SJSA1 (cell line): ENCODE measurements around the gene ZNF669. TPM values are rescaled to one million over a fixed set of nuclear protein-coding genes. Genes with fewer than 3 reads are reported as not detected.

Experiments
- DNase-seq, 2 experiments: peaks; one replicate each; pipeline ENCODE4 v3.0.0-alpha.2; 2015 to 2020; ENCODE audit warnings: low spot score in 2 of 2, low read depth in 1 of 2
- H3K27ac ChIP-seq: fragments of 250-450 bp; sonication (Bioruptor Pico); 2 replicates; pipeline ENCODE4 v1.5.1; 2020; ENCODE audit warnings: mild to moderate bottlenecking, moderate library complexity
- H3K27me3 ChIP-seq: fragments of 250-450 bp; sonication (Bioruptor Pico); replicated peaks from 2 replicates; pipeline ENCODE4 v1.5.1; 2020; ENCODE audit warnings: mild to moderate bottlenecking, moderate library complexity
- H3K36me3 ChIP-seq: fragments of 250-450 bp; sonication (Bioruptor Pico); 2 replicates; pipeline ENCODE4 v1.5.1; 2020; ENCODE audit warnings: mild to moderate bottlenecking
- H3K4me1 ChIP-seq: fragments of 250-450 bp; sonication (Bioruptor Pico); replicated peaks from 2 replicates; pipeline ENCODE4 v1.6.1; 2021; ENCODE audit warnings: mild to moderate bottlenecking
- H3K4me3 ChIP-seq: fragments of 250-450 bp; sonication (Bioruptor Pico); 2 replicates; pipeline ENCODE4 v1.5.1; 2020; ENCODE audit warnings: mild to moderate bottlenecking
- H3K9me3 ChIP-seq: fragments of 250-450 bp; sonication (Bioruptor Pico); replicated peaks from 2 replicates; pipeline ENCODE4 v1.5.1; 2020; ENCODE audit warnings: mild to moderate bottlenecking
- total RNA-seq: library from RNA; depleted of rRNA; stranded (reverse); fragments of >200 nt; shearing (Covaris generic); gene quantifications from 2 replicates; pipeline ENCODE4 v1.2.3, GENCODE V29; 2014

Gene ZNF669
- total RNA-seq, 1 experiment from 2014 or later = 18.6 TPM

- H3K4me1 ChIP-seq = peaks cover 17% of the 10 kb centered on the region; the same call in 1 of the 2 replicates
- no peaks in the 10 kb centered on the region for H3K36me3 ChIP-seq
- no peaks in the 10 kb centered on the region for H3K27me3 ChIP-seq
- peaks cover 8% of the 10 kb centered on the region; the same call in 1 of the 2 replicates for H3K9me3 ChIP-seq
- no peak overlapping the region for H3K4me3 ChIP-seq
- no peak overlapping the region for H3K27ac ChIP-seq
- no peak for DNase-seq
These were observed 11.4 kb upstream of the ZNF669 start for GRCh38 chr1:247115545-247115944.

GRCh38 chr1:247115141-247115510 lies 11.0 kb upstream of the ZNF669 start:
- no peak overlapping the region for H3K4me3 ChIP-seq
- no peak for DNase-seq
- peaks cover 17% of the 10 kb centered on the region; the same call in 1 of the 2 replicates for H3K4me1 ChIP-seq
- no peaks in the 10 kb centered on the region for H3K27me3 ChIP-seq
- no peak overlapping the region for H3K27ac ChIP-seq
- H3K9me3 ChIP-seq = peaks cover 8% of the 10 kb centered on the region; the same call in 1 of the 2 replicates
- H3K36me3 ChIP-seq = no peaks in the 10 kb centered on the region

- no peak for DNase-seq
- no peaks in the 10 kb centered on the region for H3K27me3 ChIP-seq
- peaks cover 8% of the 10 kb centered on the region; the same call in 1 of the 2 replicates for H3K9me3 ChIP-seq
- H3K4me3 ChIP-seq = no peak overlapping the region
- peaks cover 17% of the 10 kb centered on the region; the same call in 1 of the 2 replicates for H3K4me1 ChIP-seq
- no peaks in the 10 kb centered on the region for H3K36me3 ChIP-seq
- H3K27ac ChIP-seq = no peak overlapping the region
These were observed 10.4 kb upstream of the ZNF669 start for GRCh38 chr1:247114351-247115140.

DNA sequence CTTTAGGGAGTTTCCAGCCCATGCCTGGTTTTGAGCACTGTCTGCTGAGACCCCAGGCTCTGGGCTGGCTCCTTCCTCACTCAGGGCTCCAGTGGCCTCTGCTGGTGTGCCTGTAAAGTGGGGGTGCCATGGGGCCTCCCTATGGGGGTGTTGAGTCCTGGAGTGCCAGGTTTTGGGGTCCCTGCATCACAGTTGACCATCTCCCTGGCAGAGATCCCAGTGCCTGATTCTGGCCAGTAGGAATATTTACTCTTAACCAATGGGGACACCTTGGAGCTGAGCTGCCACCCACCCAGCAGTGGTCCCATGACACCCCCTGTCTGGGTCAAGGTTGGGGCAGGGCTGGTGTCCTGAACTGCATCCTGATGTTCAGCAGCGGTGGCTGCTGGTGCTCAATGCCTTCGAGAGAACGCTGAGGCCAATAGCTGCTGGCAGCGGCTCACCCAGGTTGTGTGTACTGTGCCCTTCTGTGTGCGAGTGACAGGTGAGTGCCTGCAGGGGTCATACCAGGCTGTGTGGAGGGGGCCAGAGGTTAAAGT lies 9.6 kb upstream of the ZNF669 start:
- H3K4me1 ChIP-seq = peaks cover 17% of the 10 kb centered on the region; the same call in 1 of the 2 replicates
- no peak overlapping the region for H3K27ac ChIP-seq
- DNase-seq = no peak
- H3K4me3 ChIP-seq = no peak overlapping the region
- peaks cover 8% of the 10 kb centered on the region; the same call in 1 of the 2 replicates for H3K9me3 ChIP-seq
- no peaks in the 10 kb centered on the region for H3K27me3 ChIP-seq
- no peaks in the 10 kb centered on the region for H3K36me3 ChIP-seq

DNA sequence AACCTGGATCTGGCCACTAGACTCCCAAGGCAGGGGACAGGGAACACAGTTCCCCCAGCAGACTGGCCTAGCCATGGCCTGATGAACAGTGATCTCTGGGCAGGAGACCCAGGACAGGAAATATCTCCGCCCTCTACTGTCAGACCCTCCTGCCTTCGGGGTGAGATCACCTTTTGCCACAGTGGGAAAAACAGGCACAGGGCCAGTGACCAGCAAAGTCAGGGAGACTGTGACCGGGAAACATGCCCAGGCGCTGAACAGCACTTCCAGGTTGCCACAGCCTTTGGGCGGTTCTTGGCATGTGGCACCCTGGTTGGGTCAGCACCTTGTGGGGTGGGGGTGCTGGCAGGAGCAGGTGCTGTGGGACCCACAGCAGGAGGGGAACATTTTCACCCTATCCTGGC lies 8.9 kb upstream of the ZNF669 start:
- DNase-seq = no peak
- no peak overlapping the region for H3K27ac ChIP-seq

GRCh38 chr1:247112479-247112781 lies 8.3 kb upstream of the ZNF669 start:
- DNase-seq = no peak
- H3K27ac ChIP-seq = no peak overlapping the region
- H3K36me3 ChIP-seq = no peaks in the 10 kb centered on the region
- H3K4me1 ChIP-seq = peaks cover 17% of the 10 kb centered on the region; the same call in 1 of the 2 replicates
- H3K4me3 ChIP-seq = peak overlapping the region; percentile 74; the same call in 1 of the 2 replicates
- no peaks in the 10 kb centered on the region for H3K27me3 ChIP-seq
- H3K9me3 ChIP-seq = peaks cover 8% of the 10 kb centered on the region; the same call in 1 of the 2 replicates

More for the DNA sequence above, 8.9 kb upstream of the ZNF669 start:
- Histone ChIP-seq H3K4me3 (no peak overlapping the region), H3K27me3 (no peaks in the 10 kb centered on the region), H3K4me1 (peaks cover 17% of the 10 kb centered on the region; the same call in 1 of the 2 replicates), H3K9me3 (peaks cover 8% of the 10 kb centered on the region; the same call in 1 of the 2 replicates), H3K36me3 (no peaks in the 10 kb centered on the region)

DNA sequence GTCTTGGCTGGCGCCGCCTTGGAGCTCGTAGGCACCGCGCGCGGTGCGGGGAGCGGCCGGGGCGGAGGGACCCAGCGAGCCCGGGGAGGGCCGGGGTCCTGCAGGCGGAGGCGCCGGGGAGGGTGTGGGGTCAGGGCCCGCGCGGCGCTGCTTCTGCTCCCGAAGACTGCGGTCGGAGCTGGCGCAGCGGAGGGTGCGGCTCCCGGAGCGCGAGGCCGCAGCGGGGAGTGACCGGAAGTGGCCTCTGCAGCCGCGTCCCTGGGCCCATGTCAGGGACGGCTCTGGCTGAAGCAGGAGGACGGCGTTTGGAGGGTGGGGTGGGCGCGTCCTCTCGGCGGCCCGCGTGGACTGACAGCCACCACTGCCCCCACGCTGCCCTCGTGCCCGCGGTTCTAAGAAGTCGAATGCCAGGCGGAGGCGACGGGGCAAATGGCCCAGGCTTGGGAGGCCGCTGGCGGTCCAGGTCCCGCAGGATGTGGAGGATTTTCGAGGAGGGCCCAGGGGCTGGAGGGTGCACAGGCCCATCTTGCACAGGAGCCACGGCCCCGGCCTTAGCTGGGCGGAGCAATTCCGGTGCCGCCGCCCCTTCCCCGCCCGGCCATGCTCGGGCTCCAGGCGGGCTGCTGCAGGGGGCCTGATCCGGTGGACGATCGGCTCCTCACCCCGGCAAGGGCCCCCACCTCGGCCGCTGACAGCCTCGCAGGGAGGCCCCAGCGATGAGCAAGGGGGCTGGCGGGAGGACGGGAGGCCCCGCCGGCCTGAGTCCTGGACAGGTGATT lies 7.7 kb upstream of the ZNF669 start:
- peak overlapping the region; percentile 14; the same call in 1 of the 2 replicates for H3K27ac ChIP-seq
- peak in 1 of 2 experiments; percentile 55 for DNase-seq
- H3K4me1 ChIP-seq = peaks cover 17% of the 10 kb centered on the region; the same call in 1 of the 2 replicates
- peak overlapping the region; percentile 74 for H3K4me3 ChIP-seq
- peaks cover 8% of the 10 kb centered on the region; the same call in 1 of the 2 replicates for H3K9me3 ChIP-seq
- H3K36me3 ChIP-seq = no peaks in the 10 kb centered on the region
- no peaks in the 10 kb centered on the region for H3K27me3 ChIP-seq

DNA sequence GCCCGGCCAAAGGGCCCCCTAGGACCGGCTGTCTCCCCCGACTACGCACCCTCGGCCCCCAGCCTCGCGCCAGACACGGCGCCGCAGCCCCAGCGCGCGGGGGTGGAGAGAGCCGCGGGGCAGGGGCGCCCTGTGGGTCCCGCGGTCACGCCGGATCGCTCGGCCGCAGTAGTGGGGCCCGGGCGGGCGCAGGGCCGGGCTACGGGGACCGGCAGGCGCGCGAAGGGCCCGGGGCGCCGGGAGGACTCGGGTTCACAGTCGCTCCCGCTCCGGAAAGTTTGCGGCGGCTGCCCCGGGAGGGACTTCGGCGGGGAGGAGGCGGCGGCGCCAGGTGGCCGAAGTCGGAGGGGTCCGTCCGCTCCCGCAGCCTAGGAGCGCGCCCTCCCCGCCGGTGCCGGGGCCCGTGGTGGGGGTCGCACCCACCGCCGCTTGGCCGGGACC lies 7.1 kb upstream of the ZNF669 start:
- no peaks in the 10 kb centered on the region for H3K36me3 ChIP-seq
- no peaks in the 10 kb centered on the region for H3K27me3 ChIP-seq
- peaks cover 8% of the 10 kb centered on the region; the same call in 1 of the 2 replicates for H3K9me3 ChIP-seq
- peaks cover 17% of the 10 kb centered on the region; the same call in 1 of the 2 replicates for H3K4me1 ChIP-seq
- peak overlapping the region; percentile 14; the same call in 1 of the 2 replicates for H3K27ac ChIP-seq
- H3K4me3 ChIP-seq = peak overlapping the region; percentile 74
- no peak for DNase-seq

GRCh38 chr1:247110627-247111258 lies 6.6 kb upstream of the ZNF669 start:
- H3K36me3 ChIP-seq = no peaks in the 10 kb centered on the region
- H3K9me3 ChIP-seq = peaks cover 8% of the 10 kb centered on the region; the same call in 1 of the 2 replicates
- peak overlapping the region; percentile 74 for H3K4me3 ChIP-seq
- peaks cover 17% of the 10 kb centered on the region; the same call in 1 of the 2 replicates for H3K4me1 ChIP-seq
- H3K27ac ChIP-seq = no peak overlapping the region
- H3K27me3 ChIP-seq = no peaks in the 10 kb centered on the region
- no peak for DNase-seq

- Histone ChIP-seq H3K4me1 (peaks cover 21% of the 10 kb centered on the region), H3K36me3 (peaks cover 12% of the 10 kb centered on the region), H3K4me3 (no peak overlapping the region), H3K27ac (no peak overlapping the region), H3K27me3 (no peaks in the 10 kb centered on the region), H3K9me3 (peaks cover 11% of the 10 kb centered on the region)
- DNase-seq = no peak
These were observed 3.5 kb upstream of the ZNF669 start for GRCh38 chr1:247107694-247108093.

- Histone ChIP-seq H3K27ac (no peak overlapping the region), H3K27me3 (no peaks in the 10 kb centered on the region), H3K4me1 (peaks cover 7% of the 10 kb centered on the region), H3K9me3 (peaks cover 8% of the 10 kb centered on the region), H3K36me3 (peaks cover 27% of the 10 kb centered on the region), H3K4me3 (no peak overlapping the region)
- DNase-seq = no peak
These were observed 1.8 kb upstream of the ZNF669 start for GRCh38 chr1:247105966-247106365.

- Histone ChIP-seq H3K27ac (no peak overlapping the region), H3K36me3 (peaks cover 37% of the 10 kb centered on the region), H3K9me3 (peaks cover 17% of the 10 kb centered on the region), H3K4me1 (peaks cover 4% of the 10 kb centered on the region), H3K4me3 (no peak overlapping the region), H3K27me3 (no peaks in the 10 kb centered on the region)
- DNase-seq = no peak
These were observed 809 bp upstream of the ZNF669 start for GRCh38 chr1:247104965-247105364.

GRCh38 chr1:247102381-247102780 lies 1.8 kb downstream of the ZNF669 start:
- no peak overlapping the region for H3K27ac ChIP-seq
- H3K9me3 ChIP-seq = peaks cover 21% of the 10 kb centered on the region
- H3K27me3 ChIP-seq = no peaks in the 10 kb centered on the region
- H3K4me1 ChIP-seq = peaks cover 4% of the 10 kb centered on the region
- no peak overlapping the region for H3K4me3 ChIP-seq
- peaks cover 63% of the 10 kb centered on the region for H3K36me3 ChIP-seq
- no peak for DNase-seq
